ENCODE results near the gene NAXE. TPM values are rescaled to one million over a fixed set of nuclear protein-coding genes. Genes with fewer than 3 reads are reported as not detected.

NAXE gene
- total and polyA plus RNA-seq, 2 of the 13 experiments (the other 11 are each of a cell fraction or from before 2014, with no cell fraction given), result 39.4 to 59.4 TPM

- TF ChIP-seq UBTF (CRISPR knock-in tag; IDR thresholded peaks at IDR 0.05) (0 out of 2 replicates have a peak, but pooled peaks have one; percentile 9), PCBP1 (IDR thresholded peaks at IDR 0.05; ENCODE audit: borderline replicate concordance, low read depth, low read length) (no peak), TFE3 (CRISPR knock-in tag; IDR thresholded peaks at IDR 0.05) (no peak), ZNF501 (CRISPR knock-in tag; IDR thresholded peaks at IDR 0.05) (peak; percentile 50; the same call in 1 of the 2 replicates), ZNF441 (CRISPR knock-in tag; IDR thresholded peaks at IDR 0.05; ENCODE audit: borderline replicate concordance) (0 out of 2 replicates have a peak, but pooled peaks have one; percentile 41), KDM5A (IDR thresholded peaks at IDR 0.05; ENCODE audit: borderline replicate concordance, low read length) (no peak), PITX1 (CRISPR knock-in tag; IDR thresholded peaks at IDR 0.05) (peak; percentile 57; the same call in 1 of the 2 replicates), ARID4A (CRISPR knock-in tag; IDR thresholded peaks at IDR 0.05; ENCODE audit: borderline replicate concordance) (peak; percentile 29; the same call in 1 of the 2 replicates), ZNF597 (CRISPR knock-in tag; IDR thresholded peaks at IDR 0.05) (no peak)
Observed at GRCh38 chr1:156625436-156626078, 34.0 kb downstream of the NAXE start (continued).

All from HepG2 (cell line).